Right lobe of liver (tissue), 6 donors: ENCODE results near the gene UBN2. TPM values are rescaled to one million over a fixed set of nuclear protein-coding genes. Genes with fewer than 3 reads are reported as not detected.

Experiments
- ATAC-seq, 4 donors: fragments of 200-7000 bp; cut with Tn5 transposase; one replicate each; pipeline ENCODE4 v1.9.1; 2020; ENCODE audit warnings: mild to moderate bottlenecking in 4 of 4, moderate library complexity in 4 of 4
- DNase-seq, 3 donors: peaks; one replicate each; pipeline ENCODE4 v3.0.0-alpha.2; 2020
- H3K27ac ChIP-seq, 3 donors: fragments of 200-600 bp; one replicate each; pipeline ENCODE4 v1.8.0; 2022
- H3K27me3 ChIP-seq, 2 donors: fragments of 200-600 bp; one replicate each; pipeline ENCODE4 v1.8.0; 2022
- H3K36me3 ChIP-seq, 4 donors: fragments of 200-600 bp; sonication (generic) in 1 of 4; one replicate each; pipeline versions ENCODE4 v1.5.1 to v1.8.0; 2017 to 2022; ENCODE audit warnings: control low read depth in 1 of 4
- H3K4me1 ChIP-seq, 4 donors: fragments of 200-600 bp; sonication (generic) in 1 of 4; one replicate each; pipeline versions ENCODE4 v1.5.1 to v1.8.0; 2017 to 2022; ENCODE audit warnings: control low read depth in 1 of 4
- H3K4me3 ChIP-seq, 3 donors: fragments of 200-600 bp; one replicate each; pipeline ENCODE4 v1.8.0; 2022
- H3K9me3 ChIP-seq, 4 donors: fragments of 200-600 bp; sonication (generic) in 1 of 4; one replicate each; pipeline versions ENCODE4 v1.5.1 to v1.8.0; 2017 to 2022; ENCODE audit warnings: control low read depth in 1 of 4
- CTCF ChIP-seq, 4 donors: fragments of 200-600 bp in 3 of 4; fragments of 450-650 bp in 1 of 4; IDR thresholded peaks; one replicate each; pipeline versions ENCODE4 v1.5.1 to v1.8.0; 2016 to 2022; ENCODE audit warnings: antibody characterized with exemption in 4 of 4, mild to moderate bottlenecking in 2 of 4
- POLR2A ChIP-seq: fragments of 450-650 bp; IDR thresholded peaks from one replicate; pipeline ENCODE4 v1.6.1; 2017; ENCODE audit warnings: antibody characterized with exemption, mild to moderate bottlenecking
- WGBS: methylation state at CpG from one replicate; pipeline ENCODE4 v1.1.6; 2018; ENCODE audit warnings: low coverage, low lambda C conversion rate; ENCODE audit not compliant: insufficient coverage; ENCODE audit errors: missing lambda C conversion rate; 5-methylcytosine and 5-hydroxymethylcytosine counted together
- intact Hi-C, 2 donors: fragments of 100-400 bp; cut with DNase I; formaldehyde crosslinking; loops; one replicate each; pipeline versions ENCODE4 v1.11.2 to v1.14.1; 2022
- total RNA-seq, 6 experiments: library from RNA; depleted of rRNA in 2 of 6; stranded (reverse); fragments of >200 nt in 2 of 6; fragmentation: NEBNext Ultra II Directional in 3 of 6; extraction: Animal tissue kit (Norgen Biotek cat#: 25700) in 3 of 6; gene quantifications; one replicate each; pipeline versions ENCODE4 v1.1.0 to v1.2.4, GENCODE V29; 2016 to 2023
- donor health status: DM: no; HTN: yes; CAD: no.
- donor health status: DM: no; HTN: no; CAD: no.
- donor health status: DM: no; HTN: no; CAD: no.
- donor health status: DM: no; HTN: yes; CAD: no.
- donor health status: DM: no; HTN: yes; CAD: no.

Gene UBN2
- total RNA-seq, 6 experiments from 2014 or later: 4.5 to 12.0 (median 8.1) TPM

- Histone ChIP-seq H3K36me3 (peaks cover 0 to 78% (median 15%) of the 10 kb centered on the region in 4 donors), H3K27ac (no peak overlapping the region), H3K4me3 (no peak overlapping the region), H3K27me3 (no peaks in the 10 kb centered on the region), H3K9me3 (no peaks in the 10 kb centered on the region), H3K4me1 (no peaks in the 10 kb centered on the region)
- DNase-seq (no peak), ATAC-seq (no peak)
- intact Hi-C loops: no loop called here
- no peak for TF ChIP-seq CTCF (IDR thresholded peaks at IDR 0.05)
- no peak for TF ChIP-seq POLR2A
- 79% methylated on average over 12 of the region's 17 CpGs for WGBS
Observed at GRCh38 chr7:139271718-139272628, 40.9 kb downstream of the UBN2 start.

GRCh38 chr7:139284252-139284896 lies 53.3 kb downstream of the UBN2 start:
- H3K4me1 ChIP-seq: no peaks in the 10 kb centered on the region
- 92% methylated on average over 3 of the region's 5 CpGs for WGBS

GRCh38 chr7:139286144-139286543 lies 55.1 kb downstream of the UBN2 start:
- no peaks in the 10 kb centered on the region for H3K4me1 ChIP-seq
- no peaks in the 10 kb centered on the region for H3K27me3 ChIP-seq
- 97% methylated on average over 6 of the region's 6 CpGs for WGBS
- no peak overlapping the region for H3K4me3 ChIP-seq
- no peaks in the 10 kb centered on the region for H3K9me3 ChIP-seq
- peaks cover 0 to 25% (median 10%) of the 10 kb centered on the region in 4 donors for H3K36me3 ChIP-seq
- TF ChIP-seq POLR2A (no peak), CTCF (IDR thresholded peaks at IDR 0.05) (no peak)
- DNase-seq: no peak
- no peak overlapping the region for H3K27ac ChIP-seq
- intact Hi-C loops: no loop called here
- ATAC-seq: no peak

More at GRCh38 chr7:139284252-139284896, 53.3 kb downstream of the UBN2 start:
- H3K27me3 ChIP-seq: no peaks in the 10 kb centered on the region
- peaks cover 0 to 25% (median 10%) of the 10 kb centered on the region in 4 donors for H3K36me3 ChIP-seq
- H3K9me3 ChIP-seq: no peaks in the 10 kb centered on the region
- intact Hi-C loops: no loop called here
- no peak overlapping the region for H3K27ac ChIP-seq
- DNase-seq (no peak), ATAC-seq (no peak)
- no peak overlapping the region for H3K4me3 ChIP-seq
- TF ChIP-seq CTCF (IDR thresholded peaks at IDR 0.05) (no peak), POLR2A (no peak)

GRCh38 chr7:139292821-139293220 lies 61.8 kb downstream of the UBN2 start:
- DNase-seq (no peak), ATAC-seq (no peak)
- H3K4me3 ChIP-seq: no peak overlapping the region
- 88% methylated on average over 7 of the region's 7 CpGs for WGBS
- no peaks in the 10 kb centered on the region for H3K9me3 ChIP-seq
- no peaks in the 10 kb centered on the region for H3K27me3 ChIP-seq
- no peak overlapping the region for H3K27ac ChIP-seq
- no peak for TF ChIP-seq POLR2A
- no peak for TF ChIP-seq CTCF (IDR thresholded peaks at IDR 0.05)
- no peaks in the 10 kb centered on the region for H3K36me3 ChIP-seq
- intact Hi-C loops: no loop called here
- H3K4me1 ChIP-seq: peaks cover 0 to 8% (median 0%) of the 10 kb centered on the region in 4 donors
